ENCODE data around the gene DDB1. TPM values are rescaled to one million over a fixed set of nuclear protein-coding genes. Genes with fewer than 3 reads are reported as not detected.

DDB1 gene
- total RNA-seq, 1 experiment from 2014 or later, result 297 TPM

- Histone ChIP-seq H3K14ac (ENCODE audit: insufficient read depth, low read length) (no peak overlapping the region), H2AFZ (ENCODE audit: low read length) (no peak overlapping the region), H3K9me3 (ENCODE audit: control insufficient read depth, low read depth, low read length) (no peaks in the 10 kb centered on the region), H2BK12ac (ENCODE audit: insufficient read length, low read depth, low read length) (no peak overlapping the region), H4K91ac (ENCODE audit: insufficient read length, low read depth, low read length) (no peak overlapping the region), H3K27ac (ENCODE audit: insufficient read length, low read depth, low read length) (no peak overlapping the region), H3K56ac (ENCODE audit: insufficient read length, low read depth, low read length) (no peak overlapping the region), H3T11ph (ENCODE audit: low read length) (no peak overlapping the region), H3K9ac (ENCODE audit: extremely low read depth, insufficient read length, low read length) (no peak overlapping the region), H2AK5ac (ENCODE audit: insufficient read length, low read length) (no peak overlapping the region), H3K23me2 (ENCODE audit: insufficient read length, low read depth, low read length, poor library complexity, severe bottlenecking) (peaks cover 14% of the 10 kb centered on the region), H4K5ac (ENCODE audit: insufficient read length, low read depth, low read length) (no peak overlapping the region), H3K23ac (ENCODE audit: insufficient read length, low read depth, low read length) (no peak overlapping the region), H2BK20ac (ENCODE audit: low read depth, low read length, poor library complexity, severe bottlenecking) (no peak overlapping the region), H3K4me1 (ENCODE audit: insufficient read depth, low read length) (no peaks in the 10 kb centered on the region), H3K79me1 (ENCODE audit: insufficient read depth, low read depth, low read length, poor library complexity, severe bottlenecking) (no peaks in the 10 kb centered on the region), H2BK120ac (ENCODE audit: low read depth, low read length, poor library complexity, severe bottlenecking) (no peak overlapping the region), H2BK5ac (ENCODE audit: insufficient read length, low read length) (no peak overlapping the region), H4K8ac (replicated peaks; ENCODE audit: insufficient read length, low read depth, low read length) (no peak overlapping the region), H3K27me3 (ENCODE audit: insufficient read depth, low read length) (peaks cover 3% of the 10 kb centered on the region; the same call in 1 of the 2 replicates), H3K18ac (ENCODE audit: insufficient read length, low read depth, low read length) (no peak overlapping the region), H3K4ac (ENCODE audit: low read depth, low read length) (no peak overlapping the region), H3K4me2 (ENCODE audit: insufficient read depth, insufficient read length, low read length) (no peak overlapping the region), H4K20me1 (ENCODE audit: control insufficient read depth, insufficient read depth, insufficient read length) (no peaks in the 10 kb centered on the region), H3K79me2 (ENCODE audit: insufficient read depth, low read length) (no peaks in the 10 kb centered on the region), H2BK15ac (ENCODE audit: low read depth, low read length) (no peak overlapping the region)
- H3K4me1 Mint-ChIP-seq, result peaks cover 25 to 29% of the 10 kb centered on the region in 2 experiments
- no peak overlapping the region for H3K4me3 Mint-ChIP-seq
- H3K27me3 Mint-ChIP-seq (ENCODE audit: low read depth), result peaks cover 11% of the 10 kb centered on the region
- H3K9me3 Mint-ChIP-seq, result no peaks in the 10 kb centered on the region
- peaks cover 21 to 62% (median 49%) of the 10 kb centered on the region in 3 experiments; a peak in 6 of 7 replicates for H3K36me3 Mint-ChIP-seq (ENCODE audit: insufficient read depth in 1 of 3, low read depth in 3 of 3)
- whole genome bisulfite sequencing (ENCODE audit: extremely low coverage, insufficient read length, low lambda C conversion rate), result no CpG with 5 or more reads among the region's 5 CpGs
- DNase-seq, result no peak
- H3K27ac Mint-ChIP-seq, result peak overlapping the region in 2 of 3 experiments; percentile 14 to 32; a peak in 3 of 7 replicates
- no peak for TF ChIP-seq CTCF (conservative IDR thresholded peaks at IDR 0.05)
These were observed 35.2 kb downstream of the DDB1 start for GRCh38 chr11:61297746-61298145.
